ENCODE results near the gene ILK. TPM values are rescaled to one million over a fixed set of nuclear protein-coding genes. Genes with fewer than 3 reads are reported as not detected.

The ILK gene
- total RNA-seq, 1 experiment from 2014 or later: 73.5 TPM

DNA sequence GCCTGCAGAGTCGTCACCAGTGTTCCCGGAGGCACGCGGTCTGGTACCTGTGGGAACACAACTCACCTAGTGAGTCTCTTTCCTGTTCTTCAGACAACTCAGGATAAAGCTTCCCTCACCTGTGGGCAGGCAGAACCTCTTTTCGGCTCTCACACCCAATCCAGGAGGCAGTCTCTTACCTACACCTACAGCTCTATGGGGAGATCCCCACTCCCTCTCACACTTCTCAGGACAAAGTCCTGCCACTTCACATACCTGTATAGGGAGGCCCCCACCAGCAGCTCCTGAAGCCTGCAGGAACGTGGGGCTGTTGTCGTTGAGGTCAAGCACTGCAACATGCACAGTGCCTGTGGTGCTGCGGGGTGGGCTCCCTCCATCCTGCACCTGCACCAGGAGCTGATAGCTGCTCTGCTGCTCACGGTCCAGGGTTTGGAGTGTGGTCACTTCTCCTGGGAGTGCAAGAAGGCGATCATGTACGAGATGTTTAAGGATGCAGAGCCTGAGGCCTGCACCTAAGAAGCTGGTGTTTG is 27.9 kb downstream of the ILK start:
- RAD21 ChIA-PET (ENCODE audit: low non-redundant PET in 1 of 2, low total read pairs in 2 of 2, uncharacterized antibody in 2 of 2, unreplicated experiment in 2 of 2): no interaction called here
- Histone ChIP-seq H2AFZ (ENCODE audit: low read depth, low read length, poor library complexity, severe bottlenecking) (no peak overlapping the region), H3K27ac (ENCODE audit: low read depth, low read length) (no peak overlapping the region), H4K20me1 (ENCODE audit: insufficient read depth) (no peaks in the 10 kb centered on the region), H3K36me3 (ENCODE audit: control insufficient read depth in 1 of 2, insufficient read depth in 2 of 2, low read length in 2 of 2) (no peaks in the 10 kb centered on the region), H3K9me2 (ENCODE audit: insufficient read depth) (no peaks in the 10 kb centered on the region), H3K4me1 (ENCODE audit: control insufficient read depth in 1 of 2, insufficient read depth in 2 of 2, low read length in 2 of 2) (peaks cover 6 to 10% of the 10 kb centered on the region in 2 experiments; a peak in 3 of 4 replicates), H3K9ac (ENCODE audit: low read length) (no peak overlapping the region), H3K4me3 (replicated peaks in 1 of 2; ENCODE audit: low read depth in 1 of 2, low read length in 2 of 2) (no peak overlapping the region), H3K79me2 (ENCODE audit: insufficient read depth, low read length) (no peaks in the 10 kb centered on the region), H3K4me2 (ENCODE audit: low read length) (no peak overlapping the region), H3K27me3 (ENCODE audit: insufficient read depth, low read length) (no peaks in the 10 kb centered on the region), H3K9me3 (ENCODE audit: control insufficient read depth in 1 of 2, insufficient read depth in 1 of 2, low read depth in 1 of 2, low read length in 2 of 2) (no peaks in the 10 kb centered on the region)
- ATAC-seq (no peak), DNase-seq (ENCODE audit: low read depth, low spot score) (no peak)
- POLR2A ChIA-PET: no interaction called here
- BruUV-seq (replicated peaks): no TSS peak
- CTCF ChIA-PET: no interaction called here
- TF ChIP-seq, protein P1, sequence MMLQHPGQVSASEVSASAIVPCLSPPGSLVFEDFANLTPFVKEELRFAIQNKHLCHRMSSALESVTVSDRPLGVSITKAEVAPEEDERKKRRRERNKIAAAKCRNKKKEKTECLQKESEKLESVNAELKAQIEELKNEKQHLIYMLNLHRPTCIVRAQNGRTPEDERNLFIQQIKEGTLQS (IDR thresholded peaks at IDR 0.05): no peak
- no peak for TF ChIP-seq REST (IDR thresholded peaks at IDR 0.05; ENCODE audit: low read depth)
- no peak for TF ChIP-seq FOSL1 (IDR thresholded peaks at IDR 0.05; ENCODE audit: low read depth)
- no peak for TF ChIP-seq POLR2AphosphoS5 (IDR thresholded peaks at IDR 0.05; ENCODE audit: low read depth, low read length)
- no peak for TF ChIP-seq SIN3A (IDR thresholded peaks at IDR 0.05; ENCODE audit: low read depth)
- TF ChIP-seq SP1 (IDR thresholded peaks at IDR 0.05; ENCODE audit: low read depth): no peak
- TF ChIP-seq EZH2 (IDR thresholded peaks at IDR 0.05): no peak
- no peak for TF ChIP-seq CBX3 (IDR thresholded peaks at IDR 0.05; ENCODE audit: low read depth)
- no peak for TF ChIP-seq ELF1 (IDR thresholded peaks at IDR 0.05; ENCODE audit: borderline replicate concordance, low read depth)
- TF ChIP-seq ZFX (IDR thresholded peaks at IDR 0.05): no peak
- TF ChIP-seq, protein P2, sequence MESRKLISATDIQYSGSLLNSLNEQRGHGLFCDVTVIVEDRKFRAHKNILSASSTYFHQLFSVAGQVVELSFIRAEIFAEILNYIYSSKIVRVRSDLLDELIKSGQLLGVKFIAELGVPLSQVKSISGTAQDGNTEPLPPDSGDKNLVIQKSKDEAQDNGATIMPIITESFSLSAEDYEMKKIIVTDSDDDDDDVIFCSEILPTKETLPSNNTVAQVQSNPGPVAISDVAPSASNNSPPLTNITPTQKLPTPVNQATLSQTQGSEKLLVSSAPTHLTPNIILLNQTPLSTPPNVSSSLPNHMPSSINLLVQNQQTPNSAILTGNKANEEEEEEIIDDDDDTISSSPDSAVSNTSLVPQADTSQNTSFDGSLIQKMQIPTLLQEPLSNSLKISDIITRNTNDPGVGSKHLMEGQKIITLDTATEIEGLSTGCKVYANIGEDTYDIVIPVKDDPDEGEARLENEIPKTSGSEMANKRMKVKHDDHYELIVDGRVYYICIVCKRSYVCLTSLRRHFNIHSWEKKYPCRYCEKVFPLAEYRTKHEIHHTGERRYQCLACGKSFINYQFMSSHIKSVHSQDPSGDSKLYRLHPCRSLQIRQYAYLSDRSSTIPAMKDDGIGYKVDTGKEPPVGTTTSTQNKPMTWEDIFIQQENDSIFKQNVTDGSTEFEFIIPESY (IDR thresholded peaks at IDR 0.05; ENCODE audit: extremely low read depth, insufficient replicate concordance, low read length): no peak
- TF ChIP-seq RAD21 (IDR thresholded peaks at IDR 0.05; ENCODE audit: low read depth): no peak
- TF ChIP-seq TCF7L2 (IDR thresholded peaks at IDR 0.05; ENCODE audit: borderline replicate concordance, extremely low read depth, insufficient read depth, insufficient read length): no peak
- no peak for TF ChIP-seq EZH2phosphoT487 (IDR thresholded peaks at IDR 0.05; ENCODE audit: borderline replicate concordance)
- no peak for TF ChIP-seq EGR1 (IDR thresholded peaks at IDR 0.05; ENCODE audit: low read depth)
- TF ChIP-seq ZNF274 (IDR thresholded peaks at IDR 0.05; ENCODE audit: low read depth, low read length): no peak
- TF ChIP-seq MAX (IDR thresholded peaks at IDR 0.05): no peak
- no peak for TF ChIP-seq POLR2A (IDR thresholded peaks at IDR 0.05; ENCODE audit: borderline replicate concordance, extremely low read depth, insufficient read depth, insufficient read length)
- intact Hi-C loops (cut with micrococcal nuclease): no loop called here

All from HCT116 (cell line).